K562 (cell line): ENCODE measurements around the gene MMP15. TPM values are rescaled to one million over a fixed set of nuclear protein-coding genes. Genes with fewer than 3 reads are reported as not detected.

Experiments
- ATAC-seq: fragments of 200-7000 bp; cut with Tn5 transposase; 3 replicates; pipeline ENCODE4 v1.9.1; 2020; ENCODE audit warnings: moderate library complexity
- BruUV-seq: library from RNA; stranded (reverse); fragments of 400-500 nt; replicated peaks from 2 replicates; lab custom pipeline; 2021; lab: Mats Ljungman, UMichigan
- CTCF ChIA-PET: fragments of 300-600 bp; formaldehyde crosslinking; extraction: SDS; loops from one replicate; lab custom pipeline; 2021; ENCODE audit warnings: low intra/inter-chr PET ratio; lab: Yijun Ruan, JAX
- POLR2A ChIA-PET: fragments of 300-600, 350-650 bp; sonication (Branson Sonifier 250); formaldehyde crosslinking; extraction: SDS; loops from one replicate; lab custom pipeline; 2021; ENCODE audit warnings: antibody characterized with exemption, inconsistent platforms; lab: Yijun Ruan, JAX
- DNase-seq, 4 experiments: peaks; one replicate each; pipeline versions ENCODE4 v3.0.0 to v3.0.0-alpha.2; 2011 to 2018; ENCODE audit warnings: low spot score in 3 of 4, mixed read lengths in 3 of 4; ENCODE audit errors: extremely low read depth in 1 of 4
- FAIRE-seq: peaks from 2 replicates; lab custom pipeline; 2011; peaks lifted over from hg19 to GRCh38; lab: Jason Lieb, UNC
- H2AFZ ChIP-seq: 2 replicates; pipeline ENCODE4 v1.6.0; 2011; ENCODE audit warnings: low read depth, low read length, control low read depth, inconsistent platforms
- H3K27ac ChIP-seq: fragments of 200-600 bp; 3 replicates; pipeline ENCODE4 v1.8.0; 2011; ENCODE audit warnings: low read depth, mild to moderate bottlenecking, control low read depth, inconsistent platforms, low read length, moderate library complexity, mixed read lengths; ENCODE audit errors: extremely low read depth
- H3K27me3 ChIP-seq, 2 experiments: fragments of 300-600 bp in 1 of 2; 2 replicates in 1 of 2; 3 replicates in 1 of 2; pipeline versions ENCODE4 v1.6.0 to v1.8.0; 2011; ENCODE audit warnings: inconsistent platforms in 2 of 2, low read length in 2 of 2, mild to moderate bottlenecking in 1 of 2, mixed read lengths in 1 of 2, moderate library complexity in 1 of 2; ENCODE audit not compliant: control insufficient read depth in 2 of 2, insufficient read depth in 2 of 2
- H3K36me3 ChIP-seq: fragments of 300-600 bp; 3 replicates; pipeline ENCODE4 v1.8.0; 2011; ENCODE audit warnings: mild to moderate bottlenecking, low read length, inconsistent platforms; ENCODE audit not compliant: control insufficient read depth, insufficient read depth
- H3K4me1 ChIP-seq, 2 experiments: fragments of 200-600 bp in 1 of 2; replicated peaks in 1 of 2; 2 replicates in 1 of 2; 3 replicates in 1 of 2; pipeline versions ENCODE4 v1.5.1 to v1.8.0; 2011; ENCODE audit warnings: inconsistent platforms in 2 of 2, low read length in 2 of 2, mild to moderate bottlenecking in 1 of 2, mixed read lengths in 1 of 2, moderate library complexity in 1 of 2; ENCODE audit not compliant: control insufficient read depth in 2 of 2, insufficient read depth in 2 of 2
- H3K4me2 ChIP-seq: 2 replicates; pipeline ENCODE4 v1.6.1; 2011; ENCODE audit warnings: low read length, control low read depth, inconsistent platforms, mixed read lengths; ENCODE audit not compliant: insufficient read depth
- H3K4me3 ChIP-seq: fragments of 200-600 bp; sonication (generic), shearing (Covaris generic); 2 replicates; pipeline ENCODE4 v1.5.1; 2016; ENCODE audit warnings: control low read depth, inconsistent platforms
- H3K79me2 ChIP-seq: fragments of 200-600 bp; 3 replicates; pipeline ENCODE4 v1.8.0; 2011; ENCODE audit warnings: low read length, inconsistent platforms; ENCODE audit not compliant: control insufficient read depth, insufficient read depth
- H3K9ac ChIP-seq, 2 experiments: 2 replicates each; pipeline versions ENCODE4 v1.6.0 to v1.6.1; 2011; ENCODE audit warnings: low read depth in 2 of 2, low read length in 2 of 2, control low read depth in 1 of 2, inconsistent platforms in 1 of 2, mild to moderate bottlenecking in 1 of 2, mixed read lengths in 1 of 2; ENCODE audit not compliant: insufficient read depth in 1 of 2
- H3K9me1 ChIP-seq: one replicate; pipeline ENCODE4 v1.6.0; 2011; ENCODE audit warnings: inconsistent platforms, mild to moderate bottlenecking, low read length, moderate library complexity; ENCODE audit not compliant: control insufficient read depth, insufficient read depth
- H3K9me3 ChIP-seq: replicated peaks from 2 replicates; pipeline ENCODE4 v1.5.1; 2011; ENCODE audit warnings: low read depth, low read length, inconsistent platforms; ENCODE audit not compliant: control insufficient read depth, insufficient read depth
- H4K20me1 ChIP-seq: replicated peaks from 2 replicates; pipeline ENCODE4 v1.6.1; 2011; ENCODE audit warnings: low read length, inconsistent platforms, mixed read lengths; ENCODE audit not compliant: control insufficient read depth, insufficient read depth
- GATA2 ChIP-seq: sonication (generic); formaldehyde crosslinking; IDR thresholded peaks from 2 replicates; pipeline ENCODE4 v1.4.0; 2020; ENCODE audit warnings: mild to moderate bottlenecking, missing genetic modification reagents
- HDAC3 ChIP-seq: fragments of 450-650 bp; IDR thresholded peaks from 2 replicates; pipeline ENCODE4 v1.6.1; 2018; ENCODE audit warnings: borderline replicate concordance, mild to moderate bottlenecking, moderate library complexity; ENCODE audit not compliant: partially characterized antibody
- POLR2G ChIP-seq: fragments of 200-400 bp; formaldehyde crosslinking; IDR thresholded peaks from 2 replicates; pipeline ENCODE4 v1.6.1; 2017; ENCODE audit warnings: low read depth, mild to moderate bottlenecking, antibody characterized with exemption, low read length, moderate library complexity
- RFX1 ChIP-seq: fragments of 450-650 bp; IDR thresholded peaks from 2 replicates; pipeline ENCODE4 v1.6.1; 2016; ENCODE audit warnings: mild to moderate bottlenecking, moderate library complexity
- SAP30 ChIP-seq: fragments of 200-600 bp; sonication (generic); IDR thresholded peaks from 2 replicates; pipeline ENCODE4 v1.6.1; 2012; ENCODE audit warnings: borderline replicate concordance, low read depth, mild to moderate bottlenecking, moderate library complexity, low read length, control low read depth, inconsistent platforms; ENCODE audit not compliant: insufficient read depth, poor library complexity, severe bottlenecking
- SIN3A ChIP-seq, 2 experiments: fragments of 150-350 bp in 1 of 2; IDR thresholded peaks; 2 replicates each; pipeline ENCODE4 v1.6.1; 2011 to 2016; ENCODE audit warnings: borderline replicate concordance in 2 of 2, low read depth in 2 of 2, low read length in 2 of 2, mild to moderate bottlenecking in 2 of 2, moderate library complexity in 2 of 2; ENCODE audit not compliant: control insufficient read depth in 1 of 2
- SMARCA4 ChIP-seq: fragments of 450-650 bp; IDR thresholded peaks from 2 replicates; pipeline ENCODE4 v1.6.1; 2016
- U2AF1 ChIP-seq: fragments of 200-400 bp; formaldehyde crosslinking; optimal IDR thresholded peaks from 2 replicates; pipeline ENCODE3; 2017; ENCODE audit warnings: mild to moderate bottlenecking, low read depth, low read length, moderate library complexity
- XRCC5 ChIP-seq: fragments of 200-400 bp; formaldehyde crosslinking; IDR thresholded peaks from 2 replicates; pipeline ENCODE4 v1.6.1; 2017; ENCODE audit warnings: low read depth, mild to moderate bottlenecking, low read length
- ZFX ChIP-seq: sonication (generic); formaldehyde crosslinking; IDR thresholded peaks from 2 replicates; pipeline ENCODE4 v1.8.0; 2022; ENCODE audit warnings: mild to moderate bottlenecking, missing genetic modification reagents, moderate library complexity
- ZNF124 ChIP-seq: sonication (generic); formaldehyde crosslinking; IDR thresholded peaks from 2 replicates; pipeline ENCODE4 v1.8.1; 2022; ENCODE audit warnings: missing genetic modification reagents
- ZNF133 ChIP-seq: fragments of 250-450 bp; sonication (Bioruptor Pico); IDR thresholded peaks from 2 replicates; pipeline ENCODE4 v1.4.0; 2020; ENCODE audit warnings: mild to moderate bottlenecking
- ZNF586 ChIP-seq: fragments of 450-650 bp; formaldehyde crosslinking; conservative IDR thresholded peaks from 2 replicates; pipeline ENCODE4 v1.4.0; 2020; ENCODE audit warnings: mild to moderate bottlenecking, moderate library complexity
- WGBS: fragments of 100-300 bp; shearing (Covaris generic); methylation state at CpG from one replicate; pipeline ENCODE4 v1.1.6; 2016; ENCODE audit warnings: low coverage, mixed read lengths; ENCODE audit not compliant: insufficient coverage; ENCODE audit errors: missing lambda C conversion rate; 5-methylcytosine and 5-hydroxymethylcytosine counted together
- in situ Hi-C: fragments of 300-500 bp; cut with MboI; formaldehyde crosslinking; loops from 4 replicates; pipeline ENCODE4 v1.15.0; 2018; ENCODE audit warnings: inconsistent platforms, mixed read lengths
- intact Hi-C: fragments of 100-400 bp; cut with micrococcal nuclease; formaldehyde crosslinking; loops from 2 replicates; pipeline ENCODE4 v1.14.2; 2022
- polyA plus RNA-seq, 8 experiments: library from polyadenylated mRNA; depleted of rRNA in 4 of 8; stranded (reverse) in 5 of 8; unstranded in 3 of 8; fragments of >200 nt; fragmentation: Nextera tagmentation in 2 of 8; fragmentation: Illumina TruSeq in 1 of 8; extraction: Ambion mirVana in 2 of 8; extraction: Trizol in 1 of 8; gene quantifications; 2 replicates each; pipeline versions ENCODE4 v1.2.1 to v1.2.3, GENCODE V29; 2011 to 2014; ENCODE audit warnings: inconsistent platforms in 1 of 8, missing spikeins in 1 of 8
- total RNA-seq, 7 experiments: library from RNA; depleted of rRNA in 6 of 7; stranded (reverse); fragments of >200 nt in 6 of 7; fragmentation: Illumina TruSeq in 2 of 7; extraction: Trizol in 2 of 7; gene quantifications; 2 replicates each; pipeline versions ENCODE4 v1.2.1 to v1.2.3, GENCODE V29; 2011 to 2021; ENCODE audit warnings: low replicate concordance in 1 of 7
- TF ChIP-seq, protein P1 (sequence below), 2 experiments: fragments of 450-650 bp; IDR thresholded peaks; 2 replicates each; pipeline ENCODE4 v1.6.1; 2016; ENCODE audit warnings: mild to moderate bottlenecking in 2 of 2, borderline replicate concordance in 1 of 2, low read depth in 1 of 2, moderate library complexity in 1 of 2

Gene MMP15
- total and polyA plus RNA-seq, 9 of the 15 experiments (the other 6 are each of a cell fraction or from before 2014, with no cell fraction given) = 0.01 to 20.4 (median 5.5) TPM

GRCh38 chr16:58002936-58003335, 22.6 kb upstream of the MMP15 start:
- Histone ChIP-seq H3K4me2 (no peak overlapping the region), H3K36me3 (peaks cover 43% of the 10 kb centered on the region; the same call in 1 of the 3 replicates), H3K4me1 (peaks cover 21 to 31% of the 10 kb centered on the region in 2 experiments; a peak in 4 of 5 replicates), H3K79me2 (peaks cover 6% of the 10 kb centered on the region; the same call in 2 of the 3 replicates), H3K9me1 (no peaks in the 10 kb centered on the region), H3K9me3 (peaks cover 3% of the 10 kb centered on the region; the same call in 1 of the 2 replicates), H3K27ac (no peak overlapping the region), H3K27me3 (no peaks in the 10 kb centered on the region), H2AFZ (no peak overlapping the region), H3K9ac (no peak overlapping the region), H4K20me1 (peaks cover 5% of the 10 kb centered on the region), H3K4me3 (no peak overlapping the region)
- ChIA-PET CTCF (no interaction called here), POLR2A (no interaction called here)
- no TSS peak for BruUV-seq
- FAIRE-seq = no peak
- DNase-seq = no peak
- intact Hi-C loops = loop anchor here (5.0 to 10.0 kb wide), 3 partner anchors 56 to 428 kb away; partner anchors contain the start of gene KATNB1
- no peak for ATAC-seq
- WGBS = 91% methylated on average over 4 of the region's 5 CpGs
- in situ Hi-C loops = loop anchor here (5.0 to 10.0 kb wide), 2 partner anchors 101 to 248 kb away; no protein-coding TSS in a partner anchor
- TF ChIP-seq ZFX (CRISPR knock-in tag) = no peak
- no peak for TF ChIP-seq GATA2
- TF ChIP-seq POLR2G = no peak
- TF ChIP-seq ZNF586 (CRISPR knock-in tag) = no peak
- no peak for TF ChIP-seq HDAC3
- TF ChIP-seq SIN3A (IDR thresholded peaks at IDR 0.05; ENCODE audit: borderline replicate concordance in 2 of 2, control insufficient read depth in 1 of 2, low read depth in 2 of 2, low read length in 2 of 2) = no peak
- no peak for TF ChIP-seq SMARCA4
- TF ChIP-seq SAP30 = no peak
- TF ChIP-seq XRCC5 = no peak
- TF ChIP-seq RFX1 = no peak
- no peak for TF ChIP-seq ZNF133 (CRISPR knock-in tag)
- no peak for TF ChIP-seq ZNF124 (CRISPR knock-in tag)
- no peak for TF ChIP-seq U2AF1
- TF ChIP-seq, protein P1, sequence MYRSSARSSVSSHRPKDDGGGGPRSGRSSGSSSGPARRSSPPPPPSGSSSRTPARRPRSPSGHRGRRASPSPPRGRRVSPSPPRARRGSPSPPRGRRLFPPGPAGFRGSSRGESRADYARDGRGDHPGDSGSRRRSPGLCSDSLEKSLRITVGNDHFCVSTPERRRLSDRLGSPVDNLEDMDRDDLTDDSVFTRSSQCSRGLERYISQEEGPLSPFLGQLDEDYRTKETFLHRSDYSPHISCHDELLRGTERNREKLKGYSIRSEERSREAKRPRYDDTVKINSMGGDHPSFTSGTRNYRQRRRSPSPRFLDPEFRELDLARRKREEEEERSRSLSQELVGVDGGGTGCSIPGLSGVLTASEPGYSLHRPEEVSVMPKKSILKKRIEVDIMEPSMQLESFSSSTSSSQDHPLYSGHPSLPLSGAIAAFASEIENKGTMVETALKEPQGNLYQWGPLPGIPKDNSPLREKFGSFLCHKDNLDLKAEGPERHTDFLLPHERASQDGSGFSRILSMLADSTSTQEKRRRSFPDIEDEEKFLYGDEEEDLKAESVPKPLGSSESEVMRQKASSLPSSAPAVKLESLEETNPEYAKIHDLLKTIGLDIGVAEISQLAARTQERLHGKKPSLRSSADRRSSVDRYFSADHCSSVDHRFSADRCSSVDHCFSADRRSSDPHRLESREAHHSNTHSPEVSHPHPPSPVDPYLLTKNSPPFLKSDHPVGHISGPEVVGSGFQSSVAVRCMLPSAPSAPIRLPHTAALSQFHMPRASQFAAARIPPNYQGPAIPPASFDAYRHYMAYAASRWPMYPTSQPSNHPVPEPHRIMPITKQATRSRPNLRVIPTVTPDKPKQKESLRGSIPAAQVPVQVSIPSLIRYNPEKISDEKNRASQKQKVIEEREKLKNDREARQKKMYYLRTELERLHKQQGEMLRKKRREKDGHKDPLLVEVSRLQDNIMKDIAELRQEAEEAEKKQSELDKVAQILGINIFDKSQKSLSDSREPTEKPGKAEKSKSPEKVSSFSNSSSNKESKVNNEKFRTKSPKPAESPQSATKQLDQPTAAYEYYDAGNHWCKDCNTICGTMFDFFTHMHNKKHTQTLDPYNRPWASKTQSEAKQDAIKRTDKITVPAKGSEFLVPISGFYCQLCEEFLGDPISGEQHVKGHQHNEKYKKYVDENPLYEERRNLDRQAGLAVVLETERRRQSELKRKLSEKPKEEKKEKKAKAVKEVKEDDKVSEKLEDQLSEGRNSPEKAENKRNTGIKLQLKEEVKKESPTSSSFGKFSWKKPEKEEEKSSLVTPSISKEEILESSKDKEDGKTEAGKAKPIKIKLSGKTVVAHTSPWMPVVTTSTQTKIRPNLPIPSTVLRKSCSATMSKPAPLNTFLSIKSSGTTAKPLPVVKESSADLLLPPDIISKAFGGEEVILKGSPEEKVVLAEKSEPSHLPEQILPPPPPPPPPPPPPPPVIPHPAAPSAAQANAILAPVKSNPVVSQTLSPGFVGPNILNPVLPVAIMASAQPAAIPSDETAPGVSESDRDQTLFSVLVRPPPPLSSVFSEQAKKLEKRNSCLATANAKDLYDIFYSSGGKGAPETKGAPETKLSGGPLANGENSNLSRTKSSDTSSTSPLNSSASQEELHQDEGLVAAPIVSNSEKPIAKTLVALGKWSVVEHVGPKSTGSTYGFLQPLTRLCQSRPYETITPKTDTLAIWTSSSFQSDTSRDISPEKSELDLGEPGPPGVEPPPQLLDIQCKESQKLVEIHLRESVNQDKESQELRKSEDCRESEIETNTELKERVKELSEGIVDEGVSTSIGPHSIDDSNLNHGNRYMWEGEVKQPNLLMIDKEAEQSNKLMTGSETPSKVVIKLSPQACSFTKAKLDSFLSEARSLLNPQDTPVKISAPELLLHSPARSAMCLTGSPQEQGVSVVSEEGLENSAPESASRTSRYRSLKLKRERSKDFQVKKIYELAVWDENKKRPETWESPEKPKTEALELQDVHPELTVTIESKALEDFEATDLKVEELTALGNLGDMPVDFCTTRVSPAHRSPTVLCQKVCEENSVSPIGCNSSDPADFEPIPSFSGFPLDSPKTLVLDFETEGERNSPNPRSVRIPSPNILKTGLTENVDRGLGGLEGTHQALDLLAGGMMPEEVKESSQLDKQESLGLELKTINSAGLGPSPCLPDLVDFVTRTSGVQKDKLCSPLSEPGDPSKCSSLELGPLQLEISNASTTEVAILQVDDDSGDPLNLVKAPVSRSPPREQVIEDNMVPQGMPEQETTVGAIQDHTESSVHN (IDR thresholded peaks at IDR 0.05; ENCODE audit: borderline replicate concordance in 1 of 2, low read depth in 1 of 2) = no peak
